ENCODE measurements around the gene TGFBR3. TPM values are rescaled to one million over a fixed set of nuclear protein-coding genes. Genes with fewer than 3 reads are reported as not detected.

Gene TGFBR3
- total and polyA plus RNA-seq, 2 of the 8 experiments (the other 6 are each of a cell fraction or from before 2014, with no cell fraction given): 2.0 to 6.1 TPM

GRCh38 chr1:91799863-91800262 lies 86.1 kb downstream of the TGFBR3 start (continued):
- TF ChIP-seq NANOG (IDR thresholded peaks at IDR 0.05; ENCODE audit: insufficient read depth, low read depth, low read length, poor library complexity, severe bottlenecking) (no peak), POU5F1 (IDR thresholded peaks at IDR 0.05; ENCODE audit: low read depth, low read length) (no peak), MAFK (IDR thresholded peaks at IDR 0.05; ENCODE audit: low read depth, low read length) (no peak), GABPA (IDR thresholded peaks at IDR 0.05; ENCODE audit: borderline replicate concordance, insufficient read depth, low read length) (no peak), SIRT6 (IDR thresholded peaks at IDR 0.05; ENCODE audit: low read length) (no peak), KDM5A (IDR thresholded peaks at IDR 0.05; ENCODE audit: low read length) (no peak)

All from H1 (cell line).